GM12874 (cell line): Measurements from ENCODE around the gene PSMD1.

Experiments
- TF ChIP-seq, protein P1 (sequence below): IDR thresholded peaks from 2 replicates; pipeline ENCODE4 v1.5.1; 2011; ENCODE audit warnings: low read depth, mild to moderate bottlenecking, control low read depth, low read length, moderate library complexity; ENCODE audit not compliant: insufficient read depth

PSMD1 gene

DNA sequence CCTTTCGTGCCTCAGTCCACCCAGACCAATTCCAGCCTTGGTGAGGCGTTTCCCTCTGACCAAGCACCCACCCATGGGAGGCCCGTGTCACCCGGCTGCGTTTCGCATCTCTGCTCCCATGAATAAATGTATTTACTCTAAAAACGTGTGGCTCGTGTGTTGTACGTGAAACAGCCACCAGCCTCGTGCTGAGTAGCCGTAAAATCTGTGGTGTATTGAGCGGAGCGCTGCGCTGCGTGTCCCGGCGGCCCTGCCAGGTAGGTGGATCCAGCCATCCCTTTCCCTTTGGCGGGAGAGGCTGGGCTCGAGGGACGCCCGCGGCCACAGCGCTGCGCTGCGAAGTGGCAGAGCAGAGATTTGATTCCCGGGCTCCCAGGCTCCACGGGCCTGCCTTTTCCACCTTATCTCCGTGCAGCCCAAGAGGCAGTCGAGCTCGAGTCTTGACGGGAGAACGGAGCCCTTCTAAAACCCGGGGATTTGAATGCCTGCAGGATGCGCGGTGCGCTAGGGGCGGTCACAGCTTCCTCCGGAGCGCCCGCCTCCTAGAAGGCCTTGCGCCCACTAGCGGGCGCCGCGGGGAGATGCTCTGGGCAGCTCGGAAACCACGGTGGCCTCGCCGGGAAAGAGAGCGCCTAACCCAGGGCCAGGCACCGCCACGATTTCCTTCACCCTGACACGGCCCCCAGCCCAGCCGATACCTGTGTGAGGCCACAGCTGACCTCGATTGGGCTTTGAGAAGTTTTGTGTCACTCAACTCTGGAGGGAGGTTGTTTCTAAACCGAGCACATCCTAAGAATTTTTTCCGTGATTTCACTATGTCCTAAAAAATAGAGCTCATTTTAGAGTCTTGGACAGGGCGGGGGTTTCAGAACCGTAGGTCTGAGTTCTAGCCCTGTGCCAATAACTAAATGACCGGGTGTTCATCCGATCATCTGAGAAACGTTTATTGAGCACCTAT is 3.9 kb upstream of the PSMD1 start:
- TF ChIP-seq, protein P1, sequence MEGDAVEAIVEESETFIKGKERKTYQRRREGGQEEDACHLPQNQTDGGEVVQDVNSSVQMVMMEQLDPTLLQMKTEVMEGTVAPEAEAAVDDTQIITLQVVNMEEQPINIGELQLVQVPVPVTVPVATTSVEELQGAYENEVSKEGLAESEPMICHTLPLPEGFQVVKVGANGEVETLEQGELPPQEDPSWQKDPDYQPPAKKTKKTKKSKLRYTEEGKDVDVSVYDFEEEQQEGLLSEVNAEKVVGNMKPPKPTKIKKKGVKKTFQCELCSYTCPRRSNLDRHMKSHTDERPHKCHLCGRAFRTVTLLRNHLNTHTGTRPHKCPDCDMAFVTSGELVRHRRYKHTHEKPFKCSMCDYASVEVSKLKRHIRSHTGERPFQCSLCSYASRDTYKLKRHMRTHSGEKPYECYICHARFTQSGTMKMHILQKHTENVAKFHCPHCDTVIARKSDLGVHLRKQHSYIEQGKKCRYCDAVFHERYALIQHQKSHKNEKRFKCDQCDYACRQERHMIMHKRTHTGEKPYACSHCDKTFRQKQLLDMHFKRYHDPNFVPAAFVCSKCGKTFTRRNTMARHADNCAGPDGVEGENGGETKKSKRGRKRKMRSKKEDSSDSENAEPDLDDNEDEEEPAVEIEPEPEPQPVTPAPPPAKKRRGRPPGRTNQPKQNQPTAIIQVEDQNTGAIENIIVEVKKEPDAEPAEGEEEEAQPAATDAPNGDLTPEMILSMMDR, result peak; percentile 97

DNA sequence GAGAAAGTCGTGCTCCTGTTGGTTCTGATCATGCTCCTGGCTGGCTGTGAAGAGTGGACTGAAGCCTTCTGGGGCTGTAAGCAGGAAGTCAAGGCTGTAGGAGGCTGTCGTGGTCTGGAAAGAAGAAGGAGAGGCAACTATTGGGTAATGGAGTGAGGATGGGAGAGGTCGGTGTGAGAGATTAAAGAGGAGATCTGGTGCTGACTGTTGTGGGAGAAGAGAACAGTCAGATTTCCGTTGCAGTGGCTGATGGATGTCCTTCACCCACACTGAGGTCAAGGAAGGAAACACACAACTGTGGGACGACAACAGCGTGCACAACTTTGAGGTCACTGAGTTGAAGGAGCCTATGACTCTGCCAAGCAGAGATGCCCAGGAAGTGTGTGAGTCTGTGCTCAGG is 2.8 kb upstream of the PSMD1 start:
- TF ChIP-seq, protein P1, result no peak

DNA sequence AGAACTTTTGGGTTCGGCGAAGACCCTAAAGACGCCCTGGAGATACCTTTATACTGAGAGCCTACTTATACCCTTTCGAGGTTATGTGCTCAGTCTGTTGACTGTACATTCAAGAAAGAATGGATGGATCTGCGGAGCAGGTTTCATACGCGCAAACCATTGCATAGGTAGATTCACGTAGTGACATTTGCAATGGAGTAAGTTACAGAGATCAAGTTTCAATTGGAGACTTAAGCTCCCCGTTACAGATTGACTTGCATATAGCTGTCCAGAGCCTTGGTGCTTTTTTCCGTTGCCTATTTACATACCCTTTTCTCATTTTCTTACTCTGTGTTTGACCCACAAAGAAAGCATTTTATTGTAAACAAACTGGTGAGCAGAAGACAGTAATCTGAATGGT is 923 bp downstream of the PSMD1 start:
- TF ChIP-seq, protein P1, result no peak

DNA sequence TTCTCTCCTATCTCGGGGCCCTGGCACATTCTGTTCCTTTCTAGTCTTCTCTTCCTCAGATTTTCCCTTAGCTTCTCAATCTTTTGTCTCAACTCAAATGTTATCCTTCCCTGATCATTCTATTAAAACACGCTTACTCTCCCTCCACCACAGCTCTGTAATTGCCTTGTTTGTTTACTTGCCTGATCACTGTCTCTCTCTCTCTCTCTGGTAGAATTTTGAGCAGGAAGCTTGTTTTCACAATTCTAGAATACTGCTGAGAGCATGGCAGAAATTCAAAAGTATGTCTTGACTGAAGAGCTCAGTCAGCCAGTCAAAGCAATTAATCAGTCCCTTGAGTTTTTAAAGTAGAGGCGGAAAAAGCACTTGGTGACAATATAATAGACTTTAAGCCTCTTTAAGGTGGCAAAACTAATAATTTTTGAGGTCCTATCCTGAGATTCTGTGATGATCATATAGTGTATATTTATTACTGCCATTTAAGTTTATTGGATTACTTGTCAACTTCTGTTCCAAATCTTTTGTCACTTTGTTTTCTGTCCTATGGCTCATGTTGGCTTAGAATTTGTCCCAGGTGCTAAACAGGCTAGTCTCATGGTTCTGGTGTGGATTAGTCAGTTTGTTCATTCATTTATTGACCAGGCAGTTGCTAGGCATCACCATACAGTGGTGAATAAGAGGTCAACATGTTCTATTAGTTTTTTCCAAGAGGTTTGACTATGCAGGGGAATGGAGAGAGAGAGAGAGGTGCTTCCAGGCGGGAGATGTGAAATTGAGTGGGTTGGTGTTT is 2.3 kb downstream of the PSMD1 start:
- TF ChIP-seq, protein P1, result no peak

DNA sequence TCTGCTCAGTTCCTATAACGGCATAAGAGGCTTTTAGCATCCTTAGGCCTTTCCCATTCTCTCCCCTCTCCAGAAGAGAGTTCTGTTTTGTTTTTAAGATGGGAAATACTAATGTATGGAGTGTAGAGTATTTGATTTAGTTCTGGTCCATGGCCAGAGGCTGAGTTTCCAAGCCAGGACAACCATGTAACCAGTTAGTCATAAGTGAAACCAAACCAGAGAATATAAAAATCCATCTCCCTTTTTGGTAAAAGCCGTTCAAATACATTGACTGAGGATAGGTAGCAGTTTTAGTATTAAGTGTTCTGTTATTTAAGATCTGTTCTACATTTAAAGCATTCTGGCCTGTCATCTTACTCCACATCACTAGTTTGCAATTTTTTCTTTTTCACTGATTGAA is 3.1 kb downstream of the PSMD1 start:
- TF ChIP-seq, protein P1, result no peak

DNA sequence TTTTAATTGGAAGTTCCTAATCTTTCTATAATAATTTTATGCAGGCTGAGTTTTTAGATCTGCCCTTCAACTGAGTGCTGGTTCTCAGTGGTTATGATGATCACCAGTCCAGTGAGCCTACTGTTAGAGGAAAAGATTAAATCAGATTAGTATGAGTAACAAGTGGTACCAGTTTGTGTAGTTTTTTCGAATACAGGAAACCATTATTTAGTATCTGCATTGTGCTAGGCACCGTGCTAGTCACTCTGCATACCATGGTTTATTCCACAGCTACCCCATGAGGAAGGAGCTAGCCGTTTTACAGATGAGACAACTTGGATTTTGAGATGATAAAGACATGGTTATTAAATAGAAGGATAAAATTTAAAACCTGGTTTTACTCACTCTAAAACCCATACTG is 6.1 kb downstream of the PSMD1 start:
- TF ChIP-seq, protein P1, result no peak

DNA sequence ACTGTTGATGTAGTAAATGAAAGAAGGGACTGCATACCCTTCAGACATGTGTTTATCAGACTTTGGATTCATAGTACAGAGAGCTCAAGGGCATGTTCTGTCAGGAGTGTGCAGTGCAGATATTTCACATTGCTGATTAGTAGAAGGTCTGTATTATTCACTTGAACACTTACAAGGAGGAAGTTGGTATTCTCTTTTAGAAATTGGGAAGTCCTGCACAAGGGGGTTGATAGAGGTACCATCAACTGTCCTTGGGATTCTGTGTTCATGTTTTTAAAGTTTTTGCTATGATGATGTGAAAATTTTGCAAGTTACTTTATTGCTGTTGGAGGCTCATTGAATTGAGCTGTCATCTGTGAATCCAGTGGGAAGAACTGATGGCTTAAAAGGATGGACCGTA is 6.7 kb downstream of the PSMD1 start:
- TF ChIP-seq, protein P1, result no peak
